ENCODE measurements around the gene SLC35E1. TPM values are rescaled to one million over a fixed set of nuclear protein-coding genes. Genes with fewer than 3 reads are reported as not detected.

Gene SLC35E1
- total RNA-seq = 34.4 and 38.9 TPM in 2 replicates

DNA sequence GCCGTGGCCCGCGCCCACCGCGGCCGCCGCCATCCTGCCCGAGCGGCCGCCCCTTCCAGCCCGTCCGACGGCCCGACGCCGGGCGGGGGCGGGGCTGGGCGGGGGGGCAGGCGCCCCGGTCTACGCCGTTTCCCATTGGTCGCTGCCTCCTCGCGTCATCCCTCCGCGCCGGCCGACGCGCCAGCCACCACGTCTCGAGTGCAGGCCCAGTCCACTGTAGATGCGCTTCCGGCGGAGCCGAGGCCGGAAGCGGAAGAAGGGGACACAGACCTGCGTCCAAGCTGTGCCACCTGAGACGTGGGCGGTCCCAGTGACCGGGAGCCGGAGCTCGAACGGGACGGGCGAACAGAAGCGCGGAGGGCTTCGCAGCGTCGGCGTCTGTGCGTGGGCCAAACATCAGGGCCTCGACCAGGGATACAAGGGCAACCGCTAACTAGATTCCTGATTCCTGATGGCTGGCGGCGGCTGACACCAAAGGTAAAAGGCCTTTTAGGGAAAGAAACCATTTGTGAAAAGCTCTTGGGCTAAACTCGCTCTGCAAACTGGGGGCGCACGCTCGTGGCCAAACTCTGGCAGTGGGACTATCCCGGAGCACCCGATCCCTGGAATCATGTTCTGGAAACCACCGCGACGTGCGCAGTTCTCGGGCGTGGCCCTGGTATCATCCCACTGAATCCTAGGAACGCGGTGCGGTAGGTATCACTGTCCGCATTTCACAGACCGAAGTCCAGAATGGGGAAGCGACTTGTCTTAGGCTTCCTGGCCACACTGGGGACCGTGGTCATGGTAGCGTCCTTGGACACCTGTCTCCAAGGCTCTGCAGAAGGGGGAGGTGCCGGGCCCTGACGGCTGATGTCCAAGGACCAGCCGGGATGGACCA is at the start of gene SLC35E1:
Gene SLC35E1 (minus strand): TSS at position 84 of the 880 bp plus-strand sequence. CDS start 51 bp downstream, at position 33.

DNA sequence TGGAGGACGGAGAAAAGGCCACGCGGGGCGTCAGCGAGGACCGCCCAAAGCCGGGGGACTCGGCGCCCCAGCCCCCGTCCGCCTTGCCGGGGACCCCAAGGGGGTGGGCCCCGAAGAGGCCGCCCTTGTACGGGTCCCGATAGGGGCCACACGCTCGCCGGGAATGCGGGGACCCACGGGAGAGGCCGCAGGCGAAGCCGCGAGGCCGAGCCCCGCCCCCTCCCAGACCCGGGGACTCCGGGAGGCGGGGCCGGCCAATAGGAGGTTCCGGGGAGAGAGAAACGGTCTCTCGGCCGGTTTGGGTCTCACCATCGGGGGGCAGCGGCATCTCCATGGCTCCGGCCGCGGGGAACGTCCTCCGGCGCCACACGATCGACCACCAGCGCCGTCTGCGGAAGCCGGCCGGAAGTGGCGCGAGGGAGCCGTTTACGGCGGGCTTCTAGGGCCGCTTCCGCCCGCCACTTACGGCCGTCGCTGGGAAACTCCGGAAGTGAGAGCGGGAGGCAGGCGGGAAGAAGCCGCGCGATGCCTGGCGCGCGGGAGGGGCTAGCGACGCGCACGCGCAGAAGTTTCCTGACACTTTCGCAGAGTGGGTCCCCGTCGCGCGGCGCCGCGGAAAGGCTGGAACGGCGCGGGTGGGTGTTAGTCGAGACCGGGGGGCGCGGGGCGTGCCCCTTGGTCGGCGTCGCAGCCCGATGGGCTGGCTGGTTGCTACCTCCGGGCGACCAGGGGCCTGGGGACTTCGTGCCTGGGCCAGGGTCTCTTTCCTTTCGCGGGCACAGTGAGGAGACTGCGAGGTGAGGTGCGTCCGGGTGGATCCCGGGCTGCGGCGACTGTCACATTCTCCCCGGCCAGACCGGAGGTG is 29.9 kb downstream of the SLC35E1 start, which contains the start of gene CHERP:
Gene CHERP (minus strand): TSS at position 393 of the 865 bp plus-strand sequence. CDS start 59 bp downstream, at position 334.

Other genes starting within 250 kb of the SLC35E1 start
- 1.7 and 5.6 TPM in 2 replicates for gene KLF2, start 247.6 kb downstream of the SLC35E1 start, total RNA-seq
- gene EPS15L1, start 100.4 kb downstream of the SLC35E1 start, total RNA-seq = 6.2 and 9.2 TPM in 2 replicates
- gene CALR3, start 76.2 kb downstream of the SLC35E1 start, total RNA-seq = 0.28 TPM in 1 of 2 replicates, not detected in the other
- gene C19orf44, start 76.0 kb downstream of the SLC35E1 start, total RNA-seq = 4.6 and 5.6 TPM in 2 replicates
- gene CHERP, start 30.0 kb downstream of the SLC35E1 start, total RNA-seq = 2.0 and 4.2 TPM in 2 replicates
- gene MED26, start 55.8 kb upstream of the SLC35E1 start, total RNA-seq = 2.5 and 6.3 TPM in 2 replicates
- 82.0 and 83.0 TPM in 2 replicates for gene SMIM7, start 87.7 kb upstream of the SLC35E1 start, total RNA-seq
- gene TMEM38A, start 88.7 kb upstream of the SLC35E1 start, total RNA-seq = 2.1 and 5.9 TPM in 2 replicates
- not detected in 2 replicates for gene NWD1, start 147.4 kb upstream of the SLC35E1 start, total RNA-seq